HG02610 (cell line): ENCODE measurements around the gene FCER2.

Experiments
- ATAC-seq: cut with Tn5 transposase; IDR thresholded peaks from one replicate; pipeline ENCODE4 v1.9.1; 2021; ENCODE audit warnings: mild to moderate bottlenecking, moderate library complexity; ENCODE audit not compliant: unreplicated experiment

FCER2 gene

GRCh38 chr19:7679771-7680605 is 21.9 kb downstream of the FCER2 start:
- no peak for ATAC-seq

GRCh38 chr19:7678971-7679751 is 22.8 kb downstream of the FCER2 start:
- no peak for ATAC-seq

GRCh38 chr19:7677669-7678311 is 24.1 kb downstream of the FCER2 start:
- no peak for ATAC-seq

GRCh38 chr19:7676854-7677253 is 25.1 kb downstream of the FCER2 start, which contains the start of gene MCEMP1:
MCEMP1 (plus strand) TSS chr19:7677090; CDS start chr19:7677121, 31 bp downstream.
- no peak for ATAC-seq

- no peak for ATAC-seq
These were observed 25.6 kb downstream of the FCER2 start for GRCh38 chr19:7676376-7676775.

- ATAC-seq = no peak
These were observed 27.6 kb downstream of the FCER2 start for GRCh38 chr19:7674010-7675005.

GRCh38 chr19:7672522-7672921 is 29.4 kb downstream of the FCER2 start:
- no peak for ATAC-seq

GRCh38 chr19:7670790-7671189 is 31.1 kb downstream of the FCER2 start:
- no peak for ATAC-seq

- no peak for ATAC-seq
These were observed 31.7 kb downstream of the FCER2 start for GRCh38 chr19:7670150-7670783.

- no peak for ATAC-seq
These were observed 32.3 kb downstream of the FCER2 start for GRCh38 chr19:7669641-7670040.

- ATAC-seq = no peak
These were observed 33.1 kb downstream of the FCER2 start, which contains the start of gene RETN for GRCh38 chr19:7668842-7669241. RETN (plus strand) TSS chr19:7669049; CDS start chr19:7669327, 278 bp downstream.

GRCh38 chr19:7665076-7665475 is 36.9 kb downstream of the FCER2 start:
- no peak for ATAC-seq

GRCh38 chr19:7663706-7664105 is 38.2 kb downstream of the FCER2 start:
- no peak for ATAC-seq

GRCh38 chr19:7662657-7663056 is 39.3 kb downstream of the FCER2 start:
- ATAC-seq = no peak

- no peak for ATAC-seq
These were observed 40.0 kb downstream of the FCER2 start for GRCh38 chr19:7661744-7662538.

- peak; percentile 87 for ATAC-seq
These were observed 43.7 kb downstream of the FCER2 start for GRCh38 chr19:7658219-7658686.

GRCh38 chr19:7657131-7657751 is 44.7 kb downstream of the FCER2 start:
- ATAC-seq = no peak

- no peak for ATAC-seq
These were observed 46.4 kb downstream of the FCER2 start for GRCh38 chr19:7655581-7655980.
